Muscle layer of duodenum (tissue), 2 donors: ENCODE measurements around the gene MEIS1.

ENCODE experiments used
- H3K27ac ChIP-seq: one replicate; pipeline ENCODE4 v1.7.0; 2013; ENCODE audit warnings: mild to moderate bottlenecking, low read length
- H3K27me3 ChIP-seq: one replicate; pipeline ENCODE4 v1.7.0; 2013; ENCODE audit warnings: low read depth, mild to moderate bottlenecking, control low read depth, low read length
- H3K36me3 ChIP-seq, 2 donors: one replicate each; pipeline ENCODE4 v1.7.0; 2013; ENCODE audit warnings: low read length in 2 of 2, control low read depth in 1 of 2, mild to moderate bottlenecking in 1 of 2; ENCODE audit not compliant: insufficient read depth in 2 of 2, control insufficient read depth in 1 of 2
- H3K4me1 ChIP-seq, 2 donors: one replicate each; pipeline ENCODE4 v1.7.0; 2013; ENCODE audit warnings: low read length in 2 of 2, mild to moderate bottlenecking in 2 of 2, control low read depth in 1 of 2, moderate library complexity in 1 of 2; ENCODE audit not compliant: insufficient read depth in 2 of 2, control insufficient read depth in 1 of 2
- H3K4me3 ChIP-seq, 2 donors: one replicate each; pipeline ENCODE4 v1.7.0; 2013; ENCODE audit warnings: low read length in 2 of 2, low read depth in 1 of 2, mild to moderate bottlenecking in 1 of 2
- H3K9me3 ChIP-seq, 2 donors: one replicate each; pipeline ENCODE4 v1.7.0; 2013; ENCODE audit warnings: low read length in 2 of 2, control low read depth in 1 of 2, mild to moderate bottlenecking in 1 of 2; ENCODE audit not compliant: control insufficient read depth in 1 of 2
- donor health status: healthy.

The MEIS1 gene

GRCh38 chr2:66531567-66531966 lies 96.6 kb downstream of the MEIS1 start:
- H3K27me3 ChIP-seq: no peaks in the 10 kb centered on the region

DNA sequence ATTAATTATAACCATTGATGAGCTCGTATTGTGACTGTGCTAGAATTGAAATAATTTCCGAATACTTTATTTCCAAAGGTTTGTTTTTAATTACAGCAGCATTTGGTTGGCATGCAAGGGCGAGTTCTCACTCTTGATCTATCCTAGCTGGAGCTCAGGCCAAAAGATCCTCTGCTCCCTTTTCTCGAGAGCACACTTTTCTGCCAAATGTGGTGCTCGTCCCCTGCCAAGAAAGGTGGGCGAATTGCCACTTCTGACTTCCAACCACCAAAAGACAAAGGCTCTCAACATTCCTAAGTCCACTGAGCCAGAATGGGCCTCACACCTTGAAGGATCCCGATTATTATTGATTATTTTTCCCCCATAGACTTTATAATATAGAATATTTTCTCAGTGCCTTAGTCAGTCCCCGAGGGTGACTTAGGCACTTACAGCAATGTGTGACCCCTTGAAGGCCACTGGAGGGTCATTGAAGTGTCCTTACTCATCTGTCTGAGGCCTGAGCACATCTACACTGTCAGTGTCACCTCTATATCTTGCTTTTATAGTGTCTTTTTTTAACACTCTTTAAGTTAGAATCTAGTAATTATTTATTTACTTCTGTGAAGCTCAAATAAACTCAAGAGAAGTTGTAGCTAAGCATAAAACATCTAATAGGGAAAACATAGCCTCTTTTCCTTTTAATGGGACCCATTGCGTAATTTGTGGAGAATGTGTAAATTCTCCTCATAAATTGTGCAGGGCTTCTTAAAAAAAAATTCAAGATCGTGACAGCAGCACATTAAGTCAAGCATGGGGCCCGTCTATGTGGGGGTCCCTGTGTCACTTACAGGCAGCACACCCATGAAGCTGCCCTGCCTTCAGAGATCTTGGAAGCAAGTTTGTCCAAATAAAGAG lies 98.3 kb downstream of the MEIS1 start:
- Histone ChIP-seq H3K27ac (peak overlapping the region; percentile 16), H3K4me1 (peaks cover 0 to 57% of the 10 kb centered on the region in 2 donors), H3K4me3 (no peak overlapping the region), H3K27me3 (no peaks in the 10 kb centered on the region), H3K9me3 (no peaks in the 10 kb centered on the region), H3K36me3 (no peaks in the 10 kb centered on the region)

More at GRCh38 chr2:66531567-66531966, 96.6 kb downstream of the MEIS1 start:
- H3K4me3 ChIP-seq: no peak overlapping the region
- H3K4me1 ChIP-seq: peaks cover 0 to 50% of the 10 kb centered on the region in 2 donors
- H3K36me3 ChIP-seq: no peaks in the 10 kb centered on the region
- no peaks in the 10 kb centered on the region for H3K9me3 ChIP-seq
- H3K27ac ChIP-seq: no peak overlapping the region

- H3K27me3 ChIP-seq: no peaks in the 10 kb centered on the region
- no peak overlapping the region for H3K4me3 ChIP-seq
- H3K9me3 ChIP-seq: no peaks in the 10 kb centered on the region
- peaks cover 0 to 51% of the 10 kb centered on the region in 2 donors for H3K4me1 ChIP-seq
- peak overlapping the region; percentile 76 for H3K27ac ChIP-seq
- H3K36me3 ChIP-seq: no peaks in the 10 kb centered on the region
Measured at GRCh38 chr2:66534461-66534860, 99.5 kb downstream of the MEIS1 start.

GRCh38 chr2:66535574-66536289 lies 100.8 kb downstream of the MEIS1 start:
- no peaks in the 10 kb centered on the region for H3K36me3 ChIP-seq
- H3K27me3 ChIP-seq: no peaks in the 10 kb centered on the region
- H3K27ac ChIP-seq: no peak overlapping the region
- no peak overlapping the region for H3K4me3 ChIP-seq
- peaks cover 0 to 47% of the 10 kb centered on the region in 2 donors for H3K4me1 ChIP-seq
- no peaks in the 10 kb centered on the region for H3K9me3 ChIP-seq

- Histone ChIP-seq H3K4me3 (no peak overlapping the region), H3K27me3 (no peaks in the 10 kb centered on the region), H3K36me3 (no peaks in the 10 kb centered on the region), H3K27ac (peak overlapping the region; percentile 58), H3K9me3 (no peaks in the 10 kb centered on the region), H3K4me1 (peaks cover 0 to 48% of the 10 kb centered on the region in 2 donors)
Measured at GRCh38 chr2:66536290-66536673, 101.4 kb downstream of the MEIS1 start.

GRCh38 chr2:66536997-66537396 lies 102.1 kb downstream of the MEIS1 start:
- no peak overlapping the region for H3K4me3 ChIP-seq
- H3K9me3 ChIP-seq: no peaks in the 10 kb centered on the region
- H3K4me1 ChIP-seq: peaks cover 0 to 50% of the 10 kb centered on the region in 2 donors
- peak overlapping the region; percentile 58 for H3K27ac ChIP-seq
- H3K27me3 ChIP-seq: no peaks in the 10 kb centered on the region
- no peaks in the 10 kb centered on the region for H3K36me3 ChIP-seq

- no peaks in the 10 kb centered on the region for H3K9me3 ChIP-seq
- H3K27ac ChIP-seq: no peak overlapping the region
- H3K4me1 ChIP-seq: peaks cover 0 to 53% of the 10 kb centered on the region in 2 donors
- no peaks in the 10 kb centered on the region for H3K36me3 ChIP-seq
- no peaks in the 10 kb centered on the region for H3K27me3 ChIP-seq
- H3K4me3 ChIP-seq: no peak overlapping the region
Measured at GRCh38 chr2:66538291-66538690, 103.4 kb downstream of the MEIS1 start.

DNA sequence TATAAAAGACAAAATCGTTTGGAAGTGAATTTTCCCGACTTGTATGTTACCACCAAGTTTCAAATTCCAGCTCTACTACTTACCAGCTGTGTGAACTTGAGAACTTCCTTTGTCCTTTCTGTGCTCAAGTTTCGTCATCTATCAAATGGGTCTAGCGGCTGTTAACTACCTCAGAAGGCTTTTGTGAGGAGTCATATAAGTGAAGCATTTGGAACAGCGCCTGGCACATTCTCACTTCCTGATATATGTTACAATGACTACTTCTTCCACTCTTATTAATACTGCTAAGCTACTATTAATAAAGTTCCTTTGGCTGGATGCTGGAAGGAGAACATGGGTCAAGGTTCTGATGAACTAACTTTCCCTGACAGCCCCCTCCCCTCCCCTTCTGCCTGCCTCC lies 104.5 kb downstream of the MEIS1 start:
- Histone ChIP-seq H3K4me1 (peaks cover 0 to 60% of the 10 kb centered on the region in 2 donors), H3K9me3 (no peaks in the 10 kb centered on the region), H3K27ac (peak overlapping the region; percentile 57), H3K36me3 (no peaks in the 10 kb centered on the region), H3K27me3 (no peaks in the 10 kb centered on the region), H3K4me3 (no peak overlapping the region)

DNA sequence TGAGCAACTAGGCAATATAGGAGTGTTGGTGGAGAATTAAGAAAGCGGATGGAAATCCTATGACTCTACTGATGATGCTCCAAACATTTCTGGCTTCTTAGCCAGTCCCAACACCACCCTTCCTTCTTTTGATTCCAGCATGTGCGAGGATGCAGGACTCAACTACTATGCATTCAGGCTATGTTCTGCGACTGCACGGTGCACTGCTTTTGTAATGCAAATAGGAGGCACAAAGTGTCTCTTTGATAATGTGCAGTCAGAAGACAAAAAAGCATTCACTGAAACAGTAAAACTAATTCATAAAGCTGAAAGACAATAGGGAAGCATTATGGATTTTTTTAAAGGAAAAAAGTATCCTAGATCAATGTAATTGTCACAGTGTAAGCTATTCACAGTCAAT lies 106.7 kb downstream of the MEIS1 start:
- H3K27ac ChIP-seq: no peak overlapping the region
- peaks cover 0 to 68% of the 10 kb centered on the region in 2 donors for H3K4me1 ChIP-seq
- H3K27me3 ChIP-seq: no peaks in the 10 kb centered on the region
- H3K36me3 ChIP-seq: no peaks in the 10 kb centered on the region
- H3K9me3 ChIP-seq: no peaks in the 10 kb centered on the region
- no peak overlapping the region for H3K4me3 ChIP-seq

DNA sequence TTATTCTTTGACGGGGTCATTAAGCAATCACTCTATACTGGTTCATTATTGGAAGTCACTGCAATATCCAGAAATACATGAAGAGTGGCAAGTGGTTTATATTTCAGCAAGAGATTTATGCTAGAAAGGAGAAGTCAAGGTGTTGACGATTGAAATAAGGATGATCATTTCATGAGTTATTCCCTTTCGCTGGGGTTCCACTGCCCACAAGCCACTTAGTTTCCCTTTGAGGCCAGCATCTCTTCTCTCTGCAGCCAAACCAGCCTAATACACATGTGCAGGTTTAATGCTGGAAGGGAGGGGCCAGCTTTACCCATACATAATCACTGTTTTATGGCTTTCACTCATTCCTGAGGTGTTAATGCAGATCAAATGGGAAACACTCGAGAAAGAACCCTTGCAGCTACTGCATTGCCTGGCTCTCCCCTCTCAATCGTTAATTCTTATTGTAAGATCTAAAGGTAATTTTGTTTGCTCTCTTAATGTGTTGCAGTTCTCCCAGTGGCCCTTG lies 108.4 kb downstream of the MEIS1 start:
- H3K9me3 ChIP-seq: no peaks in the 10 kb centered on the region
- peaks cover 0 to 70% of the 10 kb centered on the region in 2 donors for H3K4me1 ChIP-seq
- no peaks in the 10 kb centered on the region for H3K27me3 ChIP-seq
- no peaks in the 10 kb centered on the region for H3K36me3 ChIP-seq
- no peak overlapping the region for H3K4me3 ChIP-seq
- H3K27ac ChIP-seq: no peak overlapping the region

GRCh38 chr2:66544258-66544657 lies 109.3 kb downstream of the MEIS1 start:
- Histone ChIP-seq H3K4me3 (no peak overlapping the region), H3K36me3 (peaks cover 5% of the 10 kb centered on the region in 2 donors), H3K9me3 (no peaks in the 10 kb centered on the region), H3K4me1 (peaks cover 0 to 70% of the 10 kb centered on the region in 2 donors), H3K27me3 (no peaks in the 10 kb centered on the region), H3K27ac (no peak overlapping the region)
